ENCODE results near the gene RHOU.
"Not testable (repeated sequence)": the region's sequence is repeated elsewhere in the genome, so short reads cannot be mapped to it uniquely, and the experiment has no call there.

Gene RHOU

DNA sequence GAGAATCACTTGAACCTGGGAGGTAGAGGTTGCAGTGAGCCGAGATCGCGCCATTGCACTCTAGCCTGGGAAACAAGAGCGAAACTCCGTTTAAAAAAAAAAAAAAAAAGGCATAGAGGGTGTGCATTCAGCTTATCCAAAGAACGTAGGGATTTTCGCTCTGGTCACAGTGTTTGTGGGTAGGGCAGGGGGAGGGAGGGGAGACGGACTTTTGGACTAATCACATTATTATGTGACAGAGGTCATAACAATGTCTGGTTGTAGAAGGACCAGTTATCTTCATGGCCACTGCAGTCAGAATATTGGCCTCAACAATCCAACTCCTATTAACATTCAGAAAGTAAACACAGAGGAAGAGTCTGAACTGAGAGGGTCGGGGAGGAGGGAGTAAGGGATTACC is 25.7 kb downstream of the RHOU start:
- no peak for DNase-seq (ENCODE audit: low spot score)

DNA sequence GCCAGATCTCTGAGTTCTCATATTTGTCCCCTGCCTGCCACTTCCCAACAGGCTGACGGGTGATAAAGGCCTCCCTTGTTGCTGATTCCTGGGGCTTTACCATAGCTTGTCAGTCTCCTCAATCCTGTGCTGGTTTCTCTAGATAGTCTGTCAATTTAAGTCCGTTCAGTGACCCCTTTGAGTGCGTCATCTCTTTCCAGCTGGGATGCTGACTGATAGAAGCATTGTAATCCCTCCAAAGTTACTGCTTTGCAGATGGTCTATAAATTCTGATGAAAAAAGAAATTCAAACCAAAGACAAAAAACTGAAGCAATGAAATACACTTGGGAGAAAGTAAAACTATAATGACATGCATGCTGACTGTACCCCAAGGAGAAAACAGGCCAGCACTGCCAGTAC is 28.3 kb downstream of the RHOU start:
- DNase-seq (ENCODE audit: low spot score), result no peak

GRCh38 chr1:228765168-228765946 is 30.1 kb downstream of the RHOU start:
- DNase-seq (ENCODE audit: low spot score), result no peak

GRCh38 chr1:228766788-228767187 is 31.5 kb downstream of the RHOU start:
- DNase-seq (ENCODE audit: low spot score), result no peak

DNA sequence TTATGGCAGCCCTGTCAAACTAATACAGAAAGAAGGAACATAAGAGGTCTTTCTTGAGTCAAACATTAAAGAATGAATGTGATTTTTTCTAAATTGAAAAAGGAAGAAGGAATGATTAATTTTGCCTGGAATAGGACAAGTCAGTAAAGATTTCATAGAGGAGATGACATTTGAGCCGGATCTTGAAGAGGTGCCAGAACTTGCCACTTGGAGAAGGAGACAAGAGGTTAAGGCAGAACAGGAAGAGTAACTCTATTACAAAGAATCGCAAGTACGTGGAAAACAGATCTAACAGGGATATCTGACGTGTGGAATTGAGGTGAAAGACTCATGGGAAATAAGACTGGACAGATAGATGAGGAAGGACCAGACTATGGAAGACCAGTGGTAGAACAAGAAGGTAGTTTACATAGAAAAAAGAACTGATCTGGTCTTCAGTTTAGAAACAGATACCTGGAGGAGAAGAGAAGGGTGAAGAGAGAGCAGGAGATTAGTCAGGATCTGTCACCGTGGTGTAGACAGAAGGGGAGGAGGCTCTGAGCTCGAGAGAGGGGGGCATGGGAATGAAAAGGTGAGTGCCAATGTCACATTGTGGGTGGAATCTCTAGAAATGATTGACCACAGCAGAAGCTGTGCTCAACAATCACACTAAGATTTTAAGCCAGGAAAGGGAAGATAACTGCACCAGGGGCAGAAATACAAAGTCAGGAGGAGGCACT is 32.5 kb downstream of the RHOU start:
- no peak for DNase-seq (ENCODE audit: low spot score)

GRCh38 chr1:228768355-228769000 is 33.2 kb downstream of the RHOU start:
- DNase-seq (ENCODE audit: low spot score), result no peak

DNA sequence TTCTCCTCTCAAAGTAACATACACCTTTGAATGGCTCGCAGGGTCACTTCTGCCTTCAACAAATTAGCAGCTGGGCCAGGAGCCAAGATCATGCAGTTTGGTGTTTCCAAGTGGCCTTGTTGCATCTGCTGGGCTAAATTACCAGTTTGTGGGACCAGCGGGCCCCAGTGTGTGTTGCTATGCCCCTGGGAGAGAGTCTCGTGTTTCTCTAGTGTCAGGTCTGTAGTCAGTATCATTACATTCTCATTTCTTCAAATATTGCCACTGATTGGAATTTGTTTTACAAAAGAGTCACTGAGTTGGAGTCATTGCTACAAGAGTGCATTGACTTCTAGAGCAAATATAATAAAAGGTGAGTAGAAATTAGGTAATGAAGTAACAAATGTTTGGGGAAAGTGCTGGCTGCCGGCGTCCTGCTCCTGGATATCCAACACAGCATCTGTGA is 35.5 kb downstream of the RHOU start:
- DNase-seq (ENCODE audit: low spot score), result no peak

DNA sequence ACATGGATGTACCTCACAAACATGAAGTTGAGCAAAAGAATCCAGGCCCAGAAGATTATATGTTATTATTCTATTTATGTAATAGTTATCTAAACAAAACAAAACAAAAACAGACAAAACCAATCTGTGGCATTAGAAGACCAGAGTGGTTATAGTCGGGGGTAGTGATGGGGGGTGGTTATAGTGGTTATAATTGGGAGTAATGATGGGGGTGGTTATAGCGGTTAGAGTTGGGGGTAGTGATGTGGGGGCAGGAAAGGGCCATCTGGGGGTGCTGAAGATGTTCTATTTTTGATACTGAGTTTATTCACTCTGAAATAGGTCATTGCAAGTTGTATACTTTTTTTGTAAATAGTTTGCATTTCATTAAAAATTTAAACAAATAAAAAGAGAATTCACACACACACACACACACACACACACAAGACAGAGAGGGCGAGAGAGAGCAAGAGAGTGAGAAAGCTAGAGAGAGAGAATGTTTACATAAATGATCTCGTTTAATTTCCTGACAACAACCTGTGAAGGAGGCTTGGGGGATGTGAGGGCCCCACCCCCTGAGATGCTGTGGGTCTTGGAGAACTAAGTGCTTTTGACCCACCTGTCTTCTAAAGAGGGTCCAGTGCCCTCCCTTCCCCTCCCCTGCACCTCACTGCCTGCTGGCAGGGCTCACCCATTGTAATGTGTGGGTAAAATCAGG is 37.4 kb downstream of the RHOU start:
- DNase-seq (ENCODE audit: low spot score), result no peak

DNA sequence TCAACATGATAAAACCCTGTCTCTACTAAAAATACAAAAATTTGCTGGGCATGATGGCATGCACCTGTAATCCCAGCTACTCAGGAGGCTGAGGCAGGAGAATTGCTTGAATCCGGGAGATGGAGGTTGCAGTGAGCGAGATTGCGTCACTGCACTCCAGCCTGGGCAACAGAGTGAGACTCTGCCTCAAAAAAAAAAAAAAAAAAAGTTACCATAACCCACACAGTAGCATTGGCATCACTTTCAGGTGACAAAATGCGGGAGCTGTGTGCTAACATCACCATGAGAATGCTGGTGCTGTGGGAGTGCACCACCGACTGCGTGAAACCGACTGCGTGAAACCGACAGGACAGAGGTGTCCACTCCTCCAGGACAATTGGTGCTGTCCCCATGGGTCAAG is 40.7 kb downstream of the RHOU start:
- DNase-seq (ENCODE audit: low spot score), result not testable (repeated sequence)

GRCh38 chr1:228776449-228776848 is 41.2 kb downstream of the RHOU start:
- no peak for DNase-seq (ENCODE audit: low spot score)

DNA sequence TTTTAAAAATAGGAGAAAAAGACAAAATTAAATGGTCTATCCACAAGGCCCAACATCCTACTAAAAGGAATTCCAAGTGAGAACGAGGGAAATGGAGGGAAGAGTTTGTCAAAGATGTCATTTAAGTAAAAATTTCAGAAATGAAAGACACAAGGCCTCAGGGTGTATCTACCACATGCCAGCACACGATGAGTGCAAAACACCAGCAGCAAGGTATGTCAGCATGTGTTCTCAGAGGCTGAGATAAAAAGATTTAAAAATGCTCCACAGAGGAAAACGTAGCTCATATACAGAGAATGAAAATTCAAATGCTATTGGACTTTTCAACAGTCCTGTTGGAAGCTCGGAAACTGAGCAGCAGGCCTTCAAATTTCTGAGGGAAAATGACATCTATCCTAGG is 42.0 kb downstream of the RHOU start:
- no peak for DNase-seq (ENCODE audit: low spot score)

DNA sequence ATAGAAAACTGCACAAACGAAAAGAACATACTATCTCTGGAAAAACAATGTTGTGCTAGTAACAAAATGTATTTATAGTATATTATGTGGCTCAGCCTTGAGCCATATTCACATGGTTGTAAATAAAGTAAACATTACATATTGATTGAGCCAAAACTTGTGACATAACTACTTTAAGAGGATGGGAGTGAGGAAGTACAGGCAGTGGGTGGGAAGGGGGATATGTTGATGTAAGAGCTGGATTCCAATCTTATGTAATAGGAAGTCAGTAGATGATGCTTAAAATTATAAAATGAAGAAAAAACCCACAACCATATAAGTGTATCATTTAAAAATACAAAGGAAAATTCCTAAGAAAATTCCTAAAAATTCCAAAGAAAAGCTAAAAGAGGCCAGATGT is 42.7 kb downstream of the RHOU start:
- DNase-seq (ENCODE audit: low spot score), result no peak

- DNase-seq (ENCODE audit: low spot score), result no peak
Measured at GRCh38 chr1:228778466-228778865, 43.2 kb downstream of the RHOU start.

DNA sequence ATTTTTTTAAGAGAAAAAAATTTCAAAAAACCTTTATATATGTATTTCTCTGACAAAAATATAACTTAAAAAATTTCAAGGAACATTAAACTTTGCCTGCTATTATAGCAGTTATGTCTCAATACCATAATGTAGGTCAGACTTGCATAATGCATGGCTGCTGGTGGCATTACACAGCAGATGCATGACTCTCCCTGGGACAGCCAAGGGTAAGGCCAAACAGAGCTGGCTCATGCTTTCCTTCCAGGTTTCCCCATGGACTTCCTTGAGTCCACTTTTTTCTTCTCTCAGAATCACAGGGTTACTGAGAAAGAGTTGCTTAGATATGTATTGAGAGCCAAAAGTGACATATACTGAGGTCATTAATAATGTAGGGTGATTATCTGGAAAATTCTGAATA is 43.7 kb downstream of the RHOU start:
- DNase-seq (ENCODE audit: low spot score), result no peak

- DNase-seq (ENCODE audit: low spot score), result no peak
Measured at GRCh38 chr1:228781161-228781808, 46.0 kb downstream of the RHOU start.

DNA sequence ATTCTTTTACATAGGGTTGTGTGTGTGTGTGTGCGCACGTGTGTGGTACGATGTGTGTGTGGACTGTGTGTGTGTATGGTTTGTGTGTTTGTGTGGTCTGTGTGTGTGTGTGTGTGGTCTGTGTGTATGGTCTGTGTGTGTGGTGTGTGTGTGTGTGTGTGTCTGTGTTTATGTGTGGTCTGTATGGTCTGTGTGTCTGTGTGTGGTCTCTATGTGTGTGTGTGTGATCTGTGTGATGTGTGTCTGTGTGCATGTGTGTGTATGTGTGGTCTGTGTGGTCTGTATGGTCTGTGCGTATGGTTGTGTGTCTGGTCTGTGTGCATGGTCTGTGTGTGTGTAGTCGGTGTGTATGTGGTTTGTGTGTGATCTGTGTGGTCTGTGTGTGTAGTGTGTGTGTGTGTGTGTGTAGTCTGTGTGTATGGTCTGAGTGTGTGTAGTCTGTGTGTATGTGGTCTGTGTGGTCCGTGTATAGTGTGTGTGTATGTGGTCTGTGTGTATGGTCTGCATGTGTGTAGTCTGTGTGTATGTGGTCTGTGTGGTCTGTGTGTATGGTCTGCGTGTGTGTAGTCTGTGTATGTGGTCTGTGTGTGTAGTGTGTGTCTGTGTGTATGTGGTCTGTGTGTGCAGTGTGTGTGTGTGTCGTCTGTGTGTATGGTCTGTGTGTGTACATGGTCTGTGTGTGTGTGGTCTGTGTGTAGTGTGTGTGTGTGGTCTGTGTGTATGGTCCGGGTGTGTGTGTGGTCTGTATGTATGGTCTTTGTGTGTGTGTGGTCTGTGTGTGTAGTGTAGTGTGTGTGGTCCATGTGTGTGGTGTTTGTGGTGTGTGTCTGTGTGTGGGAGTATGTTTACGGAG is 46.8 kb downstream of the RHOU start:
- DNase-seq (ENCODE audit: low spot score), result no peak

- DNase-seq (ENCODE audit: low spot score), result peak; percentile 49
Measured at GRCh38 chr1:228782662-228783417, 47.6 kb downstream of the RHOU start.

- no peak for DNase-seq (ENCODE audit: low spot score)
Measured at GRCh38 chr1:228783418-228784040, 48.2 kb downstream of the RHOU start.

GRCh38 chr1:228784181-228784580 is 48.9 kb downstream of the RHOU start:
- DNase-seq (ENCODE audit: low spot score), result no peak
